GM12891 (cell line): ENCODE measurements around the gene IGFBP3.

ENCODE experiments used
- POLR2A ChIP-seq: IDR thresholded peaks from 2 replicates; pipeline ENCODE4 v1.6.1; 2011; ENCODE audit warnings: low read depth, low read length, control low read depth
- POLR2AphosphoS5 ChIP-seq: IDR thresholded peaks from 2 replicates; pipeline ENCODE4 v1.6.1; 2011; ENCODE audit warnings: low read depth, low read length, control low read depth
- POU2F2 ChIP-seq: IDR thresholded peaks from 2 replicates; pipeline ENCODE4 v1.6.1; 2011; ENCODE audit warnings: low read depth, mild to moderate bottlenecking, control low read depth, low read length, moderate library complexity
- SPI1 ChIP-seq: IDR thresholded peaks from 2 replicates; pipeline ENCODE4 v1.6.1; 2011; ENCODE audit warnings: low read depth, low read length, control low read depth
- TAF1 ChIP-seq: IDR thresholded peaks from 2 replicates; pipeline ENCODE4 v1.6.1; 2011; ENCODE audit warnings: low read depth, low read length, control low read depth

- no peak for TF ChIP-seq POLR2A
- TF ChIP-seq POLR2AphosphoS5: no peak
- no peak for TF ChIP-seq POU2F2
- no peak for TF ChIP-seq TAF1
- TF ChIP-seq SPI1: no peak
Measured at GRCh38 chr7:45911311-45911710, 9.8 kb downstream of the IGFBP3 start.
